SU-DHL-6 (cell line): Measurements from ENCODE around the gene PALLD.

Experiments used
- H2AFZ ChIP-seq: fragments of 200-600 bp; sonication (generic); 2 replicates; pipeline ENCODE4 v1.6.1; 2014; ENCODE audit warnings: low read depth, mild to moderate bottlenecking, moderate library complexity, mixed read lengths, antibody characterized with exemption, low read length; ENCODE audit not compliant: severe bottlenecking
- H3F3A ChIP-seq: fragments of 200-600 bp; shearing (Covaris generic); 2 replicates; pipeline ENCODE4 v1.6.0; 2016; ENCODE audit warnings: antibody characterized with exemption, mild to moderate bottlenecking; ENCODE audit not compliant: insufficient read depth
- H3K27ac ChIP-seq: fragments of 200-600 bp; sonication (generic); 2 replicates; pipeline ENCODE4 v1.5.1; 2016; ENCODE audit warnings: low read depth, mild to moderate bottlenecking, low read length, moderate library complexity, mixed read lengths
- H3K27me3 ChIP-seq: fragments of 200-600 bp; sonication (generic), shearing (Covaris generic); 2 replicates; pipeline ENCODE4 v1.6.0; 2014; ENCODE audit warnings: mild to moderate bottlenecking, low read length
- H3K36me3 ChIP-seq: fragments of 200-600 bp; sonication (generic); 2 replicates; pipeline ENCODE4 v1.6.1; 2014; ENCODE audit warnings: mild to moderate bottlenecking, low read length, mixed read lengths
- H3K4me2 ChIP-seq: fragments of 300-600, 200-600 bp; shearing (Covaris generic), sonication (generic); 2 replicates; pipeline ENCODE4 v1.6.0; 2014; ENCODE audit warnings: low read length, low read depth, mild to moderate bottlenecking; ENCODE audit not compliant: poor library complexity, severe bottlenecking
- H3K4me3 ChIP-seq: fragments of 200-600 bp; sonication (generic); 2 replicates; pipeline ENCODE4 v1.5.1; 2014; ENCODE audit warnings: antibody characterized with exemption, low read length, mild to moderate bottlenecking, mixed read lengths; ENCODE audit not compliant: insufficient read depth, poor library complexity, severe bottlenecking
- H3K79me2 ChIP-seq: fragments of 200-600 bp; sonication (generic); 2 replicates; pipeline ENCODE4 v1.6.1; 2014; ENCODE audit warnings: mild to moderate bottlenecking, low read length, moderate library complexity; ENCODE audit not compliant: insufficient read depth
- H3K9ac ChIP-seq: fragments of 200-600 bp; sonication (generic); 2 replicates; pipeline ENCODE4 v1.7.0; 2014; ENCODE audit warnings: mild to moderate bottlenecking, low read length
- H3K9me2 ChIP-seq: fragments of 200-600 bp; sonication (generic); replicated peaks from 2 replicates; pipeline ENCODE4 v1.6.1; 2014; ENCODE audit warnings: low read length; ENCODE audit not compliant: insufficient read depth
- H3K9me3 ChIP-seq: fragments of 200-600 bp; sonication (generic); 2 replicates; pipeline ENCODE4 v1.6.1; 2014; ENCODE audit warnings: low read length, mixed read lengths; ENCODE audit not compliant: insufficient read depth
- H4K20me1 ChIP-seq: fragments of 200-600 bp; sonication (generic); 2 replicates; pipeline ENCODE4 v1.6.1; 2014; ENCODE audit warnings: low read depth, mild to moderate bottlenecking, antibody characterized with exemption, low read length, moderate library complexity, mixed read lengths
- CTCF ChIP-seq: fragments of 200-600 bp; sonication (generic); IDR thresholded peaks from one replicate; pipeline ENCODE4 v1.5.1; 2017; ENCODE audit warnings: antibody characterized with exemption, mild to moderate bottlenecking, low read length, moderate library complexity; ENCODE audit not compliant: insufficient read depth, poor library complexity, severe bottlenecking
- EZH2phosphoT487 ChIP-seq: fragments of 200-600 bp; sonication (generic), shearing (Covaris generic); conservative IDR thresholded peaks from 2 replicates; pipeline ENCODE4 v1.6.1; 2018; ENCODE audit warnings: mild to moderate bottlenecking, antibody characterized with exemption, low read length, moderate library complexity, mixed read lengths

The PALLD gene

GRCh38 chr4:168777277-168777965 is 280.6 kb downstream of the PALLD start:
- Histone ChIP-seq H4K20me1 (no peaks in the 10 kb centered on the region), H2AFZ (no peak overlapping the region), H3K4me3 (no peak overlapping the region), H3K9me3 (no peaks in the 10 kb centered on the region), H3K27me3 (no peaks in the 10 kb centered on the region), H3K79me2 (no peaks in the 10 kb centered on the region), H3F3A (no peaks in the 10 kb centered on the region), H3K9ac (no peak overlapping the region), H3K27ac (no peak overlapping the region), H3K36me3 (no peaks in the 10 kb centered on the region), H3K9me2 (no peaks in the 10 kb centered on the region), H3K4me2 (no peak overlapping the region)
- TF ChIP-seq CTCF, result no peak
- TF ChIP-seq EZH2phosphoT487, result no peak

GRCh38 chr4:168781341-168781740 is 284.5 kb downstream of the PALLD start:
- H4K20me1 ChIP-seq, result no peaks in the 10 kb centered on the region
- no peak overlapping the region for H2AFZ ChIP-seq
- no peak for TF ChIP-seq EZH2phosphoT487
- no peaks in the 10 kb centered on the region for H3K9me3 ChIP-seq
- no peaks in the 10 kb centered on the region for H3K79me2 ChIP-seq
- H3K4me3 ChIP-seq, result no peak overlapping the region
- no peaks in the 10 kb centered on the region for H3K36me3 ChIP-seq
- no peak overlapping the region for H3K9ac ChIP-seq
- no peaks in the 10 kb centered on the region for H3K9me2 ChIP-seq
- no peak overlapping the region for H3K4me2 ChIP-seq
- H3K27ac ChIP-seq, result no peak overlapping the region
- no peaks in the 10 kb centered on the region for H3F3A ChIP-seq
- no peaks in the 10 kb centered on the region for H3K27me3 ChIP-seq

- Histone ChIP-seq H3F3A (no peaks in the 10 kb centered on the region), H3K4me2 (no peak overlapping the region), H3K79me2 (no peaks in the 10 kb centered on the region), H3K9me2 (no peaks in the 10 kb centered on the region), H4K20me1 (no peaks in the 10 kb centered on the region), H3K36me3 (no peaks in the 10 kb centered on the region), H2AFZ (no peak overlapping the region), H3K4me3 (no peak overlapping the region), H3K27ac (no peak overlapping the region), H3K27me3 (no peaks in the 10 kb centered on the region), H3K9ac (no peak overlapping the region), H3K9me3 (no peaks in the 10 kb centered on the region)
- TF ChIP-seq CTCF (no peak), EZH2phosphoT487 (no peak)
Observed at GRCh38 chr4:168781926-168782325, 285.1 kb downstream of the PALLD start.

- H3K27ac ChIP-seq, result no peak overlapping the region
- H3K9me2 ChIP-seq, result no peaks in the 10 kb centered on the region
- H2AFZ ChIP-seq, result no peak overlapping the region
- no peaks in the 10 kb centered on the region for H3K79me2 ChIP-seq
- H3K4me2 ChIP-seq, result no peak overlapping the region
- H3F3A ChIP-seq, result no peaks in the 10 kb centered on the region
- no peaks in the 10 kb centered on the region for H3K36me3 ChIP-seq
- no peak overlapping the region for H3K4me3 ChIP-seq
- no peaks in the 10 kb centered on the region for H3K9me3 ChIP-seq
- TF ChIP-seq CTCF (no peak), EZH2phosphoT487 (no peak)
- no peaks in the 10 kb centered on the region for H3K27me3 ChIP-seq
- no peaks in the 10 kb centered on the region for H4K20me1 ChIP-seq
- H3K9ac ChIP-seq, result no peak overlapping the region
Observed at GRCh38 chr4:168782439-168782838, 285.6 kb downstream of the PALLD start.
